ENCODE results near the gene SPATA18.
"Not testable (repeated sequence)": the region's sequence is repeated elsewhere in the genome, so short reads cannot be mapped to it uniquely, and the experiment has no call there.

The SPATA18 gene

DNA sequence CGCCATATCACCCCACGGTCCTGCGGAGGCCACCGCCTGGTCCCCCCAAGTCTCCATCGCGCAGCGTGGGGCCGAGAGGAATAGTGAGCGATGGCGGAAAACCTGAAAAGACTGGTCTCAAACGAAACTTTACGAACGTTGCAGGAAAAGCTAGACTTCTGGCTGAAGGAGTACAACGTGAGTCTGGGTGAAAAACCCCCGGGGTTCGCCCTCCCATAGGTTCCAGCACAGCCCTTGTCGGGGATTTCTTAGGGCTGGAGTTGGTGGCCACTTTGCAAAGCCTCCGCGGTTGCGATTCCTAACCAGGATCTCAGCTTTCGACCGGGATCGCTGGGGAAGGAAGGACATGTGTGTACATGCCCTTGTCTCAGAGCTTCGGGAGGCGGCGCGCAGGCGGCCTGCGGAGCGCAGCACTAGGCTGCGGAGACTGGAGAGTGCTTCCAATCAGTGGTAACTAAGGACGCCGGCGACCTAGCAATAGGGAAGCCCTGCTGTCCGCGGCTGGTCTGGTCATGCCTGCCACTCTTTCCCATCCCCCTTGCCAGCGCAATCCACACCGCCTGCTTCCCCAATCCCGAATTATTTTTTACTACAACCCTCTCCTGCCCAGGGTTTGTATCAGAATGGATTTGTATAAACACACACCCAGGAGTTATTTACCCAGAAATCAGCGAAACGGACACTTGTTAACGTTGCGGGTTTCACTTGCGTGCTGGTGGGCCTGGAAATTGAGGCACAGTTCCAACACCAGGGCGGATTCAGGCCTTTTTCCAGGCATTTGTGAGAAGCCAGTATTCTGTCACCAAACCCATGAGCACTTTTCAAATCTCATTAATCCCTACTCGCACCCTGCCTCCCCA lies 741 bp downstream of the SPATA18 start:
- DNase-seq (ENCODE audit: low read depth in 2 of 2): peak in 1 of 2 donors; percentile 1

DNA sequence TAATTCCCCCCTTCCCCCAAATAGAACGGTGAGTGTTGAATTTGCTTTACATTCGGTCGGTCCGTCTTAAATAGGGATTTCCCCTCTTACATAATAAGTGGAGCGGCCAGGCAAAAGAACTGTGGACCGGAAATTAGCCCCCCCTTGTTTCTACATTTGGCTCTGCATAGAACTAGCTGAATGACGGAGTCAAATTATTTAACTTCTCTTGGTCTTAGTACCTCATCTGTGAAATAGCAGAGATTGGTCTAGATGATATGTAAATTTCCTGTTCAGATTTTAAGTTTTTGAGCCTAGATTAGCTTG lies 1.3 kb downstream of the SPATA18 start:
- no peak for DNase-seq (ENCODE audit: low read depth in 2 of 2)

DNA sequence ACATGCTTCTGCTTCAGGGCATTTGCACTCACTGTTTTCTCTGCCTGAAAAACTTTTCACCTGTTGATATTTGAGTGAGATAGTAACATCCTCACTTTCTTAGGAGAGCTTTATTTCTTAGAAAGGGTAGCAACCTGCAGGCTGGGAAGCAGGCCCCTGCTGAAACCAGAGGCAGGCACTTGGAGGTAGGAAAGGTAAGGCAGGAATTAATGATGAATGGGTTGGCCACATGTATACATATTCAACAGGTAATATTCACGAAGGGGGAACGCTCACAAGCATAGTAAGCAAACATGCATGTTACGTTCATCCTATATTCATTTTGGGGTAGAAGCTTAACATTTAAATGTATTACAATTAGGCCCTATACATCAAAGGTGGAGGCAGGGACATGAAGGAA lies 3.1 kb downstream of the SPATA18 start:
- DNase-seq (ENCODE audit: low read depth in 2 of 2): no peak

DNA sequence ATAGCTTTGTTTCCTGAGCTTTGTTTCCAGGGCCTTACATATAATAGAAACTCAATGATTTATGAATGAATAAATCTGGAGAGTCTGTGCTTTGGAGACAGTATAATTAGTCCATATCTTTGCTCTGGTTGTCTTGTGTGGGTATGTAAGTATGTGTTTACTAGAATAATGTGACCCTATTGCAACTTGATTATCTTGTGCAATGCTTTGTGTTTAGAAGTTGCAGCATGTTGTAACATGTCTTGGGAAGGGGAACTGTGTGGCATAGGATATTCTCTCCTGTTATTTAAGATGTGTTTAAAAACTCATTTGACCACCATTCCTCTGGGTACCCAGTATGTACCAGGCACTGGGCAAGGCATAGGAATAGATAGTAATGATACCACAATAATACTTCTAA lies 6.1 kb downstream of the SPATA18 start:
- no peak for DNase-seq (ENCODE audit: low read depth in 2 of 2)

DNA sequence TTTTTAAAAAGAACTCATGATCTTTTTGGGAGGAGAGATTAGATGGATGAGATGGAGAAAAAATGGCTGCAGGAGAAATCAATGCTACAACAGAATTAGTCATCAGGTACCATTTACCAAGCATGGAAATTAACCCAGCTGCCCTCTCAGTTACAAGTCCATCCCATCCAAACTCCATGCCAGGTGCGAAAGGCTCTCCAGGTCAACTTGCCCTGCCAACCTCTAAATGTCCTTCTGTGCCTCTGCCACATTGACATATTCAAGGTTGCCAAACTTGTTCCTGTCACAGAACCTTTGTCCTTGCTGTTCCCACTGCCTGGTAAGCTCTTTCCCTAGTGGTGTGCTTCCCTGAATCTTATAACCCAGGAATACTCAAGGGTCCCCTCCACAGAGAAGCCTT lies 7.2 kb downstream of the SPATA18 start:
- no peak for DNase-seq (ENCODE audit: low read depth in 2 of 2)

DNA sequence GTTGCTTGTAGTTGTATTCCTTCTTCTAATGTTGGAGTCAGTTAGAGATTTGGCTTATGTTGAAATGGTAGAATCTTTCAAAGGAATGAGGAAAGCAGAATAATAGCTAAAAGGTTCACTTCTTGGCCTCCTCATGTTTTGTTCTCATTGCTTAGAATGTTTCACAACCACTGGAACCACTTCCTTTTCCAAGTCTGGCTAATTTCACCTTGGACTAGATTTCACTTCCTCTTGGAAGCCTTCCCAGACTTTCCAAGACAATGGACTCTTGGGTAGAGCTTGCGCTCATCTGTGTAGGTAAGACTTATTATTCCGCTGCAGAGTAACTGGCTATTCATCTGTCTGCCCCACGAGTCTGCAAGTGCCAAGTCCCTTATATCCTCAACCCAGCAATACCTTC lies 8.3 kb downstream of the SPATA18 start:
- no peak for DNase-seq (ENCODE audit: low read depth in 2 of 2)

DNA sequence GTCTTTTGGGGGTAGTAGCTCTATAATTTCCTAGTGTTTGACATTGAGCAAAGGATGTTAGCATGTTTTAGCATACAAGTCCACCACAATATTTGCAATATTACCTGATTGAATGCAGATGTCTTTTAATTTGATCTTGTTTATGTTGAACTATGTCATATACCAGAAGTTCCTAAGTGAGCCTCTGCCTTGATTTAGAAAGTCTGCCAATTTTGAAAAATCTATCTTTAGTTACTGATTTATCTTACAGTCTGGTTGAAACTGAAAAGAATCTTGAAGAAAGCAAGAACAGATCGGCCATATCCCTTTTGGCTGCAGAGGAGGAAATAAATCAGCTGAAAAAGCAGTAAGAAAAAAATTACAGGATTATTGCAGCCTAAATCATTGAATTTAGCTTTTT lies 18.5 kb downstream of the SPATA18 start:
- no peak for DNase-seq (ENCODE audit: low read depth in 2 of 2)

DNA sequence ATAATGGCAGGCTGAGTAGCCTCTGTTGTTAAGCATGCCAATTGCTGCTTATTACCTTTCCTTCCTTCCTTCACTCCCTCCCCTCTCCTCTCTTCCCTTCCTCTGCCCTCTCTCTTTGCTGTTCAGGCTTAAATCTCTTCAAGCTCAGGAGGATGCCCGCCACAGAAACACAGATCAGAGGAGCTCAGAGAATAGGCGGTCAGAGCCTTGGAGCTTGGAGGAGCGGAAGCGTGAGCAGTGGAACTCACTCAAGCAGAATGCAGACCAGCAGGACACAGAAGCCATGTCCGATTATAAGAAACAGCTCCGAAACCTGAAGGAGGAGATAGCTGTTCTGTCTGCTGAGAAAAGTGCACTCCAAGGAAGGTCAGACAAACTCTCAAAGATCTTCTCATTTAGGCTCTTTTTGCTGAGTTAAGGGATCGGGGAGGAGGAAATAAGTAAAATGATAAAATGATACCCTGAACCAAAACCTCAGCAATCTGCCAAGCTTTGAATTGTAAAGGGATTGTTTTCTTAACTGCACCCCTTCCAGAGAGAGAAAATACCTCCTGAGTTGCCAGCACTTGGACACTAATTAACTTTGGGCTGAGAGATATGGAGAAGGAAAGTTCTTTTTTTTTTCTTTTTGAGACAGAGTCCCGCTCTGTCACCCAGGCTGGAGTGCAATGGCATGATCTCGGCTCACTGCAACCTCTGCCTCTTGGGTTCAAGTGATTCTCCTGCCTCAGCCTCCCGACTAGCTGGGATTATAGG lies 20.9 kb downstream of the SPATA18 start:
- DNase-seq (ENCODE audit: low read depth in 2 of 2): no peak

DNA sequence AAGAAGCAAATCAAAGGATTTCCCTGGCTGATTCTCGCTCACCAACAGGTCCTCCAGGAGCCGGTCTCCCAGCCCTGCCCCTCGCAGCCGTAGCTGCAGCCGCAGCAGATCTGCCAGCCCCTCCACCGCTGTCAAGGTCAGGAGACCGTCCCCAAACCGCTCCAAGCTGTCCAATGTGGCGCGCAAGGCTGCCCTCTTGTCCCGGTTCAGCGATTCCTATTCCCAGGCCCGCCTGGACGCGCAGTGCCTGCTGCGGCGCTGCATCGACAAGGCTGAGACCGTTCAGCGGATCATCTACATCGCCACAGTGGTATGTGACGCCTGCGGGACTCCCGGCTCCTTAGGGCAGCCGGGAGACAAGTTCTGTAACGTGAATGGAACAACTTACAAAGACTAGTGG lies 25.6 kb downstream of the SPATA18 start:
- no peak for DNase-seq (ENCODE audit: low read depth in 2 of 2)

DNA sequence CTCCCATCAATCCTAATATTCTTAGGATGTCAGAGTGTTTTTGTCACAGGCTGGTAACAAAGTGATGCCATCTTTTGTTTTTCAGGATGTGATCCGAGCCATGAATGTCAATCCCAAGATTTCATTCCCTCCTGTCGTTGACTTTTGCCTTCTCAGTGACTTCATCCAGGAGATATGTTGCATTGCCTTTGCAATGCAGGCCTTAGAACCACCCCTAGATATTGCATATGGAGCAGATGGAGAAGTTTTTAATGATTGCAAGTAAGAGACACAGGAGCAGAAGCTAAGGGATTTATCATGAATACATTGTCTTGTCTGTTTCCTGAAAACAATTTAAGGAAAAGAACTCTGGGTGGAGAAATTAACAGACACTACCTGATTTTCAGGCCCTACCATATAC lies 28.6 kb downstream of the SPATA18 start:
- DNase-seq (ENCODE audit: low read depth in 2 of 2): no peak

DNA sequence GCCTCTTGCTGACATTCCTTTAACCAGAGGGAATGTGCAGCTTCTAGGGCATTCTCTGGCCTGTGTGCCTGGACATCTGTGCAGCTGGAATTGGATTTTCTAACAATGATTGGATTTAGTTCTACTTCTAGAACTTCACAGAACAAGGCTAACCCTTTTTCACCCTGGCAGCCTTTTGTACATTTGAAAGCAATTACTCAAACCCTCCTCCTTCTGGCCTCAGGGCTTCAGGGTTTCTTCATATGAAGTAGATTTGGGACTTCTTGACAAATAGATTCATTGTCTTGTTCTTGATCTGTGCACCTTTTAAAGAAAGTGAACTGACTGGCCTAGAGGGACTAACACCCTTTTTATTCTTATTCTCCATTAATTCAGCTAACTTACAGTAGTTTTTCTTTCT lies 30.1 kb downstream of the SPATA18 start:
- no peak for DNase-seq (ENCODE audit: low read depth in 2 of 2)

DNA sequence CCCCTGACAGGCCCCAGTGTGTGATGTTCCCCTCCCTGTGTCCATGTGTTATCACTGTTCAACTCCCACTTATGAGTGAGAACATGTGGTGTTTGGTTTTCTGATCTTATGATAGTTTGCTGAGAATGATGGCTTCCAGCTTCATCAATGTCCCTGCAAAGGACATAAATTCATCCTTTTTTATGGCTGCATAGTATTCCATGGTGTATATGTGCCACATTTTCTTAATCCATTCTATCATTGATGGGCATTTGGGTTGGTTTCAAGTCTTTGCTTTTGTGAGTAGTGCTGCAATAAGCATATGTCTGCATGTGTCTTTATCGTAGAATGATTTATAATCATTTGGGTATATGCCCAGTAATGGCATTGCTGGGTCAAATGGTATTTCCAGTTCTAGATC lies 35.3 kb downstream of the SPATA18 start:
- DNase-seq (ENCODE audit: low read depth in 2 of 2): not testable (repeated sequence)

DNA sequence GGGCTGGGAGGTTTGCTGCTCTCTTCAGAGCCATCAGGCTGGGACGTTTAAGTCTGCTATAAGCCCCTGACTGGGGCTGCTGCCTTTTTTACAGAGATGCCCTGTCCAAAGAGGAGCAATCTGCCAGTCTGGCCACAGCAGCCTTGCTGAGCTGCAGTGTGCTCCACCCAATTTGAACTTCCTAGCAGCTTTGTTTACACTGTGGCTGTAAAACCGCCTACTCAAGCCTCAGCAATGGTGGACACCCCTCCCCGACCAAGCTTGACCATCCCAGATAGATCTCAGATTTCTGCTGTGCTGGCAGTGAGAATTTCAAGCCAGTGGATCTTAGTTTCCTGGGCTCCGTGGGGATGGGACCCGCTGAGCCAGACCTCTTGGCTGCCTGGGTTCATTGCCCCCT lies 40.7 kb downstream of the SPATA18 start:
- DNase-seq (ENCODE audit: low read depth in 2 of 2): no peak

DNA sequence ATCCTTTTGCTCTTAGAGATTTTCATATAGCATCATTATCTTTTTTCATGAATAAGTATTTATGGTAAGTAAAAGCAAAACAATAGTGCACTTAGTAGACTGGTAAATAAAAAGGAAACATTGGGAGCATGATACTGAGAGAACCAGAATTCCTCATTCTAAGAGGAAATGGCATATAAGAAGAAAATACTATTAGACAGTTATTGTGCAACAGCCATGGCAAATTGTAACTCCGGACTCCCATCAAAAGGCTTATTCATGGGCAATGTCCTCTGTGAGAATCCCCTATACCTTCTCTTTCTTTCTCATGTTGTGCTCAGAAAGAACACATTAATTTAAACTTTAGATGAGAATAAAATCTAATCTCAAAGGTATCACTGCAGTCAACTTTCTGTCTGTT lies 42.4 kb downstream of the SPATA18 start:
- no peak for DNase-seq (ENCODE audit: low read depth in 2 of 2)

DNA sequence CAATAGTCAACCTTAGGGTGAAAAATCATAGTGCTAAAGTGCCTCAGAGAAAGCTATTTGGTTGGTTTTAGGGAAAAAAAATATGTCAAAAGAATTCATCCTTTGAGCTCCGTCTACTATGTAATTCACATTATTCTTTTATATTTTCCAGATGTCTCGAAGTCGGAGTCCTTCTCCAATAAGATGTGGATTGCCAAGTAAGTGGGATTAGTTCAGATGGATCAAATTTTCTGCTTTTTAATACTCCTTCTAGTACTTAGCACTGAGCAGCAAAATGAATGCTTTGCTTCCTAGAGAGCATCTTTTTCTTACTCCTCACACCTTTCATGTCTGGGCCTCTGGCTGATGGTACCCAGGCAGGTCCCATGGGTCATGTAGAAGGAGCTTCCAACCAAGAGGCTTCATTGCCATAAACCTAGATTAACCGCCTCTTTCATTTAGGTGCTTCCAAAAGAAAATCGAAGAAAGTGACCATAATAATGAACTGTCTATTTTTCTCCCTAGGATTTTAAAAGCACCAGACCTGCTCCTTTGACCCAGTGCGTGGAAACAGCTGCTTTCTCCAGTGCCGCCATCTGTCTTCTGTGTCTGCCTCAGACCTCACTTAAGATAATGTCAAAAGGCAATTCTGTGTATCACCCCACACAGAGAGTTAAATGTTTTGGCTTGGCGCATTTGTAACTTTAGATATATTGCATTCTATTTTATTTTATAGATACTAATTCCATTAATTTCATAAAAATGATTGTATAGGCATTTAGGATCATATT lies 43.5 kb downstream of the SPATA18 start:
- no peak for DNase-seq (ENCODE audit: low read depth in 2 of 2)

DNA sequence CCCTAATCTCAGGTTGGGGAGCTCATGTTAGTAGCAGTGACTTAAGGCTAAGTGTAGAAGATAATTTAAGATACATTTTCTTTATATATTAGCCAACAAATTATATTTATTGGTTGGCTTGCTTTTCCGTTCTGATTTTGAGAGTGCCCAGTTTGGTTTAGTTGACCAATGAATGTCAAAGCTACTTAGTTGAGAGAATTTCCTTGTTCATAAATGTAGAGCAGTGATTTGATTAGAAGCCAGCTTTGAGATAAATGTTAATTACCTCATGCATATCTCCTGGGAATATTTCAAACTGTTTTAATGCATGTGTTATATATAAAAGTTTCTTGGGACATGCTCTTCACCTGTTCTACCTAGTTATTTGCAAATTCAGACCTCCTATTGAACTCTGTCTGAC lies 44.3 kb downstream of the SPATA18 start:
- no peak for DNase-seq (ENCODE audit: low read depth in 2 of 2)

DNA sequence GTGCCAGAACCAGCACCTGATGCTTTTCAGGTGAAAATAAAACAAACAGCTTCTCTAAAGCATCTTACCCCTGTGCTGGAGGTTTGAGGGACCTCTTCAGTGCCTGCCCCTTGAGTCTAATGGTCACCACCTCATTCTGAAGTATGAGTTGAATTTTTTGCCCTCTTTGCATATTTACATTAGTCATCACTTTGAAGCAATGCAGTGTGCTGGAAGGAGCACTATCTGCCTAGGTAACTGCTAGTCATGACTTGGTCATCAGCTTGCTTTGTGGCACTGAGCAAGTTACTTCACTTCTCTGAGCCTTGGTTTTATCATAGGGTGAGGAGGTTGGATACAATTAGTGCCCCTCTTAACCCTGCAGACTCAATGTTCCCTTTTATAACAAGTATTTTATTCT lies 44.9 kb downstream of the SPATA18 start:
- DNase-seq (ENCODE audit: low read depth in 2 of 2): no peak

DNA sequence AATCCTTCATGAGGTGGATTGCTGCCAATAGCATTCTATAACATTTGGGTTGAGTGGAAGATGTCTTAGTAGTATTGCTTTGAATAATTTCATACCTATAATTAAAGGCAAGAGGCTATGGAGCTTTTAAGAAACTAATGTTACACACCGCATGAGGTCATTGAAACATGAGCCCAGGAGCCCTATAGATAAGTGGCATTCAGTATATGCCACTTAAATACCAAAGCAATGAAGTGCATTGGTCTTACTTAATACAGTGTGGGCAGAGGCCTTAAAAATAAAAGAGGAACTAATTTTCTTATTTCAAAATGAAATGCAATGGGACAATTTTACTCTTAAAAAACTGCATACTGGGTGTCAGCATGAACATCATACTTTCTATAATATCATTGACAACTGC lies 47.5 kb downstream of the SPATA18 start:
- DNase-seq (ENCODE audit: low read depth in 2 of 2): no peak

DNA sequence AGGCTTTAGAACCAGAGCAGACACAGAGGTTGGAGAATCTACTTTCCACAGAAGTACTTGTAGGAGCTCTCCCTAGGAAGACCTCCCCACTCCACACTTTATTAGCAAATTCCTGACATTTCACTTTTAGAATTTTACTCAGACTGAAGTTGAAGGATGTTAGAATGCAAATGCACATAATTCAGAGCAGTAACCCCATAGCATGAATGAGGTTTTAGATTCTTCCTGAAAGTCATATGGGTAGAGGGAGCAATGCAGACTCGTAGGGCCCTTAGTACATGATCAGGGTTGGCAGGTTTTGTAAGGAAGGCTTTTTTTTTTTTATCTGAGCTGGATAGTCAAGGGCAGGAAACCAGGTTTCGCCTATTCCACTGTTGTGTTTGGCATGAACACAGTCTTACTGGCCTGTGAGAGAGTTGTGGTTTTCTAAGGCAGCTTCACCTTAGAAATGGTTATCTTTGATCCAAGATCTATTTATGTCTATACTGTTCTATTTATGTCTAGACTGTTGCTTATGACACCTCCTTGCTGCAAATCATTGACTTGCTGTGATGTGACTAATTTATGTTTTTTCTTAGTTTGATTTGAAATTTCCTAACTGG lies 48.9 kb downstream of the SPATA18 start:
- DNase-seq (ENCODE audit: low read depth in 2 of 2): no peak

DNA sequence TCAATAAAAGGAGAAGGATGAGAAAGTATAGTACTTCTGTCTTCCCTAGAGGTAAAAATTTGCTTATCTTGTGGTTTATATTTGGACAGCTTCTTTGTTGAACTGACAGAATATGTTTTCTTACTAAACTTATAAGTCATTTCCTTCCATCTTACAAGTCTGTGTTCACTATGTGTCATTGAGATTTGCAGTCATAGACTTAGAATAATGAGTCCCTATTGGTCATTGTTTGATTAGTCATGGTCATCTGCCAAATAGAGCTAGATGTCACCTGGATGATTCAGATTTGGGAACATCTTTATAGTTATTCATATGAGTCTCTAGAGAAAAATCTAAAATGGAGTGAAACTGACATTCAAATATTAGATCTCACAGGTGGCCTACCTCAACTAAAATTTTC lies 51.5 kb downstream of the SPATA18 start:
- DNase-seq (ENCODE audit: low read depth in 2 of 2): no peak

DNA sequence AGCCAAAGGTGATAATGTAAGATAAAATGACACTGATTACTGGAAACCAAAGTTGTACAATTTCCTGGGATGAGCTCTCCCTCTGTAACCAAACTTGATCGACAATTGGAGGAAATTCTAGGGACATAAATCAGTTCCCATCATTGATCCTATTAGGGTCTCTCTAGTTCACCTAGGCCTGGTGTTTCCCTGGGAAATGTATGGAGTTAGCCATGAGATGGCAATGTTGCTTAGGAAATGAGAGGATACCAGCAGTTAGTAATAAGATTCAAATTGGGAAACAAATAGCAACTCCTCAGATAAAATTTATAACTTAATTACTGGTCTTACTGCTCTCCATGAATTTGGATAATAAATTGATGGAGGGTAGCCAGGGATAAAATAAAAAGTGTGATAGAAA lies 52.2 kb downstream of the SPATA18 start:
- no peak for DNase-seq (ENCODE audit: low read depth in 2 of 2)

DNA sequence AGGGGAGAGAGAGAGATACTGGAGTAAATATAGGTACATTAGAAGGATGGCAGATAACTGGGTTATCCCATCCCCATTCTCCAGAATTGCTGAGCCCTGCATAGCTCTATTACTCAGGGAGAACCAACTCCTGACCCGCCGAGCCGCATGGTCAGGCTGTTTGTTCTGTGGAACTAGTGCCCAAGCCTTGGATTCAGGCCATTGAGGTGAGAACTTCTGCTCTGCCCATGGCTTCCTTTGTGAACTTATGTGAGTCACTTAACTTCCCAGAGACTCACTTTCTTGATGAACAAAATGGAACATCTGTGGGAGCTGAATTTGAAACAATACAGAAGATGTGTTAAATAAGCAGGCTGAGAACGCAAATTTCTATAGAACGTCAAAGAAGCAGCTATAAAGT lies 54.2 kb downstream of the SPATA18 start:
- no peak for DNase-seq (ENCODE audit: low read depth in 2 of 2)
